Neuronal stem cell (in vitro differentiated cells): ENCODE results near the gene RRAD.

Source experiments
- DNase-seq: peaks from one replicate; pipeline ENCODE4 v3.0.0-alpha.2; 2013; ENCODE audit warnings: low spot score
- H2AFZ ChIP-seq: one replicate; pipeline ENCODE4 v1.6.1; 2013; ENCODE audit warnings: mild to moderate bottlenecking, low read length, inconsistent platforms
- H2AK5ac ChIP-seq: 2 replicates; pipeline ENCODE4 v1.6.1; 2013; ENCODE audit warnings: low read depth, mild to moderate bottlenecking, inconsistent platforms, low read length, moderate library complexity, mixed read lengths
- H2BK120ac ChIP-seq: 2 replicates; pipeline ENCODE4 v1.6.1; 2013; ENCODE audit warnings: low read depth, mild to moderate bottlenecking, inconsistent platforms, low read length, moderate library complexity, mixed read lengths
- H2BK12ac ChIP-seq: one replicate; pipeline ENCODE4 v1.6.1; 2013; ENCODE audit warnings: low read length, inconsistent platforms
- H2BK15ac ChIP-seq: 2 replicates; pipeline ENCODE4 v1.6.1; 2013; ENCODE audit warnings: mild to moderate bottlenecking, low read length, inconsistent platforms, mixed read lengths
- H2BK5ac ChIP-seq: one replicate; pipeline ENCODE4 v1.6.1; 2013; ENCODE audit warnings: inconsistent platforms, mild to moderate bottlenecking, low read length, moderate library complexity
- H3K14ac ChIP-seq: one replicate; pipeline ENCODE4 v1.6.1; 2013; ENCODE audit warnings: low read length, inconsistent platforms
- H3K18ac ChIP-seq: 2 replicates; pipeline ENCODE4 v1.6.1; 2013; ENCODE audit warnings: low read length, inconsistent platforms
- H3K23ac ChIP-seq: 2 replicates; pipeline ENCODE4 v1.6.1; 2013; ENCODE audit warnings: low read depth, mild to moderate bottlenecking, mixed read lengths, low read length, inconsistent platforms; ENCODE audit not compliant: poor library complexity
- H3K27ac ChIP-seq: replicated peaks from 3 replicates; pipeline ENCODE4 v1.5.1; 2013; ENCODE audit warnings: low read length, inconsistent platforms
- H3K27me3 ChIP-seq, 3 experiments: 2 replicates each; pipeline ENCODE4 v1.6.1; 2013; ENCODE audit warnings: low read length in 3 of 3, mild to moderate bottlenecking in 2 of 3, inconsistent platforms in 1 of 3, low read depth in 1 of 3, mixed read lengths in 1 of 3, moderate library complexity in 1 of 3; ENCODE audit not compliant: control insufficient read depth in 3 of 3, insufficient read depth in 3 of 3
- H3K36me3 ChIP-seq, 2 donors: replicated peaks in 1 of 2; 2 replicates each; pipeline ENCODE4 v1.6.1; 2013; ENCODE audit warnings: low read length in 2 of 2; ENCODE audit not compliant: control insufficient read depth in 2 of 2, insufficient read depth in 2 of 2
- H3K4ac ChIP-seq: 2 replicates; pipeline ENCODE4 v1.6.1; 2013; ENCODE audit warnings: inconsistent platforms, mild to moderate bottlenecking, low read length, moderate library complexity
- H3K4me1 ChIP-seq, 2 donors: 1 replicate in 1 of 2; 2 replicates in 1 of 2; pipeline ENCODE4 v1.6.1; 2013; ENCODE audit warnings: low read length in 2 of 2, low read depth in 1 of 2; ENCODE audit not compliant: control insufficient read depth in 2 of 2, insufficient read depth in 1 of 2
- H3K4me2 ChIP-seq: one replicate; pipeline ENCODE4 v1.6.1; 2013; ENCODE audit warnings: mild to moderate bottlenecking, low read length, inconsistent platforms; ENCODE audit not compliant: insufficient read depth, poor library complexity, severe bottlenecking
- H3K4me3 ChIP-seq, 2 donors: 2 replicates each; pipeline ENCODE4 v1.5.1; 2013; ENCODE audit warnings: low read length in 2 of 2, mild to moderate bottlenecking in 2 of 2, inconsistent platforms in 1 of 2, moderate library complexity in 1 of 2
- H3K79me1 ChIP-seq: one replicate; pipeline ENCODE4 v1.6.1; 2013; ENCODE audit warnings: low read depth, mild to moderate bottlenecking, inconsistent platforms, low read length, moderate library complexity
- H3K9ac ChIP-seq: one replicate; pipeline ENCODE4 v1.6.1; 2013; ENCODE audit warnings: mild to moderate bottlenecking, low read depth, low read length, inconsistent platforms; ENCODE audit not compliant: poor library complexity
- H3K9me3 ChIP-seq, 2 donors: replicated peaks in 1 of 2; 2 replicates each; pipeline versions ENCODE3 to v1.6.1; 2013; ENCODE audit warnings: low read length in 2 of 2, mild to moderate bottlenecking in 2 of 2, inconsistent platforms in 1 of 2, low read depth in 1 of 2, mixed read lengths in 1 of 2, moderate library complexity in 1 of 2; ENCODE audit not compliant: control insufficient read depth in 2 of 2, insufficient read depth in 1 of 2
- H4K8ac ChIP-seq: one replicate; pipeline ENCODE4 v1.6.1; 2013; ENCODE audit warnings: low read depth, mild to moderate bottlenecking, inconsistent platforms, low read length, moderate library complexity
- H4K91ac ChIP-seq: one replicate; pipeline ENCODE4 v1.6.1; 2013; ENCODE audit warnings: low read length, low read depth, mild to moderate bottlenecking, inconsistent platforms; ENCODE audit not compliant: poor library complexity
- WGBS, 2 donors: extraction: QIAGEN DNeasy Blood & Tissue Kit; methylation state at CpG; one replicate each; pipeline ENCODE4 v1.1.7; 2013; ENCODE audit warnings: missing lambda C conversion rate in 2 of 2, mixed read lengths in 1 of 2; ENCODE audit not compliant: insufficient read length in 2 of 2, insufficient replicate concordance in 1 of 2; ENCODE audit errors: extremely low coverage in 2 of 2; 5-methylcytosine and 5-hydroxymethylcytosine counted together

RRAD gene

GRCh38 chr16:66920924-66921680, 4.2 kb downstream of the RRAD start:
- Histone ChIP-seq H3K4me1 (peaks cover 2 to 26% of the 10 kb centered on the region in 2 donors), H2BK15ac (peak overlapping the region; percentile 27), H3K18ac (no peak overlapping the region), H3K23ac (no peak overlapping the region), H3K4ac (no peak overlapping the region), H2AK5ac (no peak overlapping the region), H2BK120ac (no peak overlapping the region), H3K4me3 (no peak overlapping the region), H2AFZ (no peak overlapping the region), H3K79me1 (no peaks in the 10 kb centered on the region), H3K27me3 (peaks cover 12 to 68% (median 29%) of the 10 kb centered on the region in 3 experiments), H3K4me2 (no peak overlapping the region), H4K8ac (no peak overlapping the region), H3K36me3 (no peaks in the 10 kb centered on the region), H4K91ac (no peak overlapping the region), H2BK12ac (no peak overlapping the region), H3K27ac (no peak overlapping the region), H3K9me3 (no peaks in the 10 kb centered on the region), H3K9ac (no peak overlapping the region), H2BK5ac (no peak overlapping the region), H3K14ac (no peak overlapping the region)
- no peak for DNase-seq
- no CpG with 5 or more reads among the region's 9 CpGs for WGBS, 2 donors

- Histone ChIP-seq H4K8ac (no peak overlapping the region), H3K27me3 (peaks cover 11 to 61% (median 21%) of the 10 kb centered on the region in 3 experiments), H3K27ac (no peak overlapping the region), H2BK12ac (no peak overlapping the region), H3K4me3 (no peak overlapping the region), H3K14ac (no peak overlapping the region), H3K36me3 (no peaks in the 10 kb centered on the region), H3K4me2 (no peak overlapping the region), H4K91ac (no peak overlapping the region), H3K9me3 (no peaks in the 10 kb centered on the region), H2AK5ac (no peak overlapping the region), H2BK15ac (no peak overlapping the region), H3K18ac (no peak overlapping the region), H3K9ac (no peak overlapping the region), H2AFZ (no peak overlapping the region), H3K4ac (no peak overlapping the region), H2BK120ac (no peak overlapping the region), H3K79me1 (no peaks in the 10 kb centered on the region), H3K4me1 (peaks cover 2 to 18% of the 10 kb centered on the region in 2 donors), H2BK5ac (no peak overlapping the region), H3K23ac (no peak overlapping the region)
- no peak for DNase-seq
- no CpG with 5 or more reads among the region's 2 CpGs for WGBS, 2 donors
These were observed 5.1 kb downstream of the RRAD start for GRCh38 chr16:66920299-66920590.

DNA sequence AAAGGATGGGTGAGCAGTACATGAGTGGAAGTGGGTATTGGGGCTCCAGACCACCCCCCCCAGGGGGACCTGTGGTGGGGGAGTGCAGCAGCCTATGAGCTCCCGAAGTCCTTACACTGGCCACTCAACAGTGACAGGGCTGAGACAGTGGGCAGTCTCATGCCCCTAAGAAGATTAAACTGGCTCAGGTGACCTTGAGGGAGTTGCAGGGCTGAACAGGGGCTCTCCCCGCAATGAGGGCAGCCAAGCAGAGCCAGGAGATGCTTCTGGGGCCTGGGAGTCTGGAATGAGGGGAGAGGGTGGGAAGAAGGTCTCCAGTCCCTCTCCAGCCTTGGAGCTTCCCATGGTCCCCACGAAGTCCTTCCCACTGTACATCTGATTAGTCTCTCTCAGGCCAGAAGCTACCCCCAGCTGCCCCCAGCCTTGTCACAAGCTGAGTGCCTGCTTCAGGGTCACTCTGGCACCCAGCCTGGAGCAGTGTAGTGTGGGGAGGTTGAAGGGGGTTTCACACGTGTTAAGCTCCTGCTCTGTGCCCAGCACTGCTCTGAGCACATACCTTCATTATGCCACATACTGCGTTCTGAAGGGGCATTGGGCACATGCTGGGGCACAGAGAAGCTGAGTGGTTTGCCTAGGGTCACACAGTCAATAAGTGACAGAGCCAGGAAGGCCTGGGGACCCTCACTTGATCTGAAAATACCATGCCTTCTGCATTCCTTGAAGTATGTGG, 5.6 kb downstream of the RRAD start:
- Histone ChIP-seq H3K4me3 (no peak overlapping the region), H3K18ac (no peak overlapping the region), H3K36me3 (no peaks in the 10 kb centered on the region), H3K14ac (no peak overlapping the region), H3K79me1 (no peaks in the 10 kb centered on the region), H3K9me3 (no peaks in the 10 kb centered on the region), H3K27ac (no peak overlapping the region), H2AK5ac (no peak overlapping the region), H3K23ac (no peak overlapping the region), H2BK120ac (no peak overlapping the region), H3K4ac (no peak overlapping the region), H3K27me3 (peaks cover 7 to 56% (median 16%) of the 10 kb centered on the region in 3 experiments), H2BK5ac (no peak overlapping the region), H3K4me1 (peaks cover 2 to 16% of the 10 kb centered on the region in 2 donors), H3K9ac (no peak overlapping the region), H4K91ac (no peak overlapping the region), H3K4me2 (no peak overlapping the region), H4K8ac (no peak overlapping the region), H2BK12ac (no peak overlapping the region), H2BK15ac (no peak overlapping the region), H2AFZ (no peak overlapping the region)
- no CpG with 5 or more reads among the region's 5 CpGs for WGBS, 2 donors
- DNase-seq = no peak

DNA sequence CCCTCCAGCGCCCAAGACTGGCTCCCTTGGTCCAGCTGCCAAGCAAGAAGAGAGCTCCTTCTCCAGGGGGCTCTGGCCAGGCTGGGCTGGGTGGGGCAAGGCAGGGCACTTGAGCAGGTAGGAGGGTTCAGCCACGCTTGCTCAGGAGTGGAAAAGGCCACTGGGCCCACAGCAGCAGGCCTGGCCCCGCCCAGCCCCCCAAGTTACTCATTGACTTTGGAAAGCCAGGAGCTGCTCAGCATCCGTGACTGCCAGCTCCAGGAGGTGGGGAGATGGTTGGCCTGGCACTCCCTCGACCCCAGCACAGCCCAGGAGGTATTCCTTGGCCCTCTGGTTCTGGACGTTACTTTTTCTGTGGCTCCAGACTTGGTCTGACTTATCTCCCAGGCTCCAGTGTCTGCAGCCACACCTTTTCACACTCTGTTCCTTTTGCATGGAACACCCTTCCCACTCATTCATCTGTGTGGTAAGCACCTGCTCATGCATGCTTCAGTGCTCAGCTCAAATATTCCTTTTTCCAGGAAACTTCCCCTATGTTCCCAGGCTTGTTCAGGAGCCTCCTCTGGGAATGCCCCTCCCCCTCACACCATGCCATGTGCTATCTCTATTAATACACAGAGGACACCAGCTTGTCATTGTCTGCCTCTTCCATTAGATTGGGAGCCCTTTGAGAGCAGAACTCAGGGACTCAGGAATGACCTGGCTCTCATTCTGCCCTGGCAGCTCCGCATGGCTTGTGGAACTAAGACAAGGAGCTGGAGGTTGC, 6.3 kb downstream of the RRAD start, which contains the start of gene CDH16:
Gene CDH16 (minus strand): TSS at position 83 of the 766 bp plus-strand sequence. CDS start 820 bp downstream, outside the sequence.
- no peaks in the 10 kb centered on the region for H3K36me3 ChIP-seq
- WGBS, 2 donors = no CpG with 5 or more reads among the region's 7 CpGs

More for the DNA sequence above, 6.3 kb downstream of the RRAD start, which contains the start of gene CDH16:
- Histone ChIP-seq H3K18ac (peak within 1 kb of the TSS; percentile 66), H4K8ac (no peak within 1 kb of the TSS), H2BK12ac (no peak within 1 kb of the TSS), H4K91ac (no peak within 1 kb of the TSS), H2BK5ac (no peak within 1 kb of the TSS), H3K27ac (no peak within 1 kb of the TSS), H3K27me3 (peaks cover 0 to 54% (median 8%) of the 10 kb centered on the region in 3 experiments), H3K4ac (no peak within 1 kb of the TSS), H3K4me1 (peaks cover 0 to 18% of the 10 kb centered on the region in 2 donors), H3K4me3 (no peak within 1 kb of the TSS), H3K23ac (peak within 1 kb of the TSS; percentile 25), H2BK120ac (no peak within 1 kb of the TSS), H3K14ac (no peak within 1 kb of the TSS), H3K4me2 (no peak within 1 kb of the TSS), H3K79me1 (no peaks in the 10 kb centered on the region), H3K9ac (peak within 1 kb of the TSS; percentile 78), H2AFZ (no peak within 1 kb of the TSS), H2AK5ac (peak within 1 kb of the TSS; percentile 31), H3K9me3 (no peaks in the 10 kb centered on the region), H2BK15ac (no peak within 1 kb of the TSS)
- DNase-seq = no peak
